Measurements from ENCODE around the gene STEAP1B. TPM values are rescaled to one million over a fixed set of nuclear protein-coding genes. Genes with fewer than 3 reads are reported as not detected.

STEAP1B gene
- total RNA-seq, 1 experiment from 2014 or later, result 3.2 TPM

- Histone ChIP-seq H2BK5ac (ENCODE audit: insufficient read length, low read length) (no peak overlapping the region), H4K91ac (ENCODE audit: insufficient read length, low read depth, low read length) (no peak overlapping the region), H3K79me1 (ENCODE audit: insufficient read depth, low read depth, low read length, poor library complexity, severe bottlenecking) (no peaks in the 10 kb centered on the region), H3K27ac (ENCODE audit: insufficient read length, low read depth, low read length) (no peak overlapping the region), H3K4me1 (ENCODE audit: insufficient read depth, low read length) (no peaks in the 10 kb centered on the region), H2BK12ac (ENCODE audit: insufficient read length, low read depth, low read length) (no peak overlapping the region), H2BK120ac (ENCODE audit: low read depth, low read length, poor library complexity, severe bottlenecking) (no peak overlapping the region), H4K5ac (ENCODE audit: insufficient read length, low read depth, low read length) (no peak overlapping the region), H3K79me2 (ENCODE audit: insufficient read depth, low read length) (no peaks in the 10 kb centered on the region), H2AFZ (ENCODE audit: low read length) (no peak overlapping the region), H3K23me2 (ENCODE audit: insufficient read length, low read depth, low read length, poor library complexity, severe bottlenecking) (no peaks in the 10 kb centered on the region), H4K8ac (replicated peaks; ENCODE audit: insufficient read length, low read depth, low read length) (no peak overlapping the region), H3T11ph (ENCODE audit: low read length) (no peak overlapping the region), H3K23ac (ENCODE audit: insufficient read length, low read depth, low read length) (no peak overlapping the region), H3K9me3 (ENCODE audit: control insufficient read depth, low read depth, low read length) (no peaks in the 10 kb centered on the region), H3K18ac (ENCODE audit: insufficient read length, low read depth, low read length) (no peak overlapping the region), H3K14ac (ENCODE audit: insufficient read depth, low read length) (no peak overlapping the region), H3K56ac (ENCODE audit: insufficient read length, low read depth, low read length) (no peak overlapping the region), H3K4me2 (ENCODE audit: insufficient read depth, insufficient read length, low read length) (no peak overlapping the region), H4K20me1 (ENCODE audit: control insufficient read depth, insufficient read depth, insufficient read length) (no peaks in the 10 kb centered on the region), H2BK15ac (ENCODE audit: low read depth, low read length) (no peak overlapping the region), H2AK5ac (ENCODE audit: insufficient read length, low read length) (no peak overlapping the region), H3K27me3 (ENCODE audit: insufficient read depth, low read length) (no peaks in the 10 kb centered on the region), H2BK20ac (ENCODE audit: low read depth, low read length, poor library complexity, severe bottlenecking) (no peak overlapping the region), H3K4ac (ENCODE audit: low read depth, low read length) (no peak overlapping the region), H3K9ac (ENCODE audit: extremely low read depth, insufficient read length, low read length) (no peak overlapping the region)
- Mint-ChIP-seq H3K4me1 (peaks cover 0 to 7% of the 10 kb centered on the region in 2 experiments; a peak in 1 of 4 replicates), H3K27ac (no peak overlapping the region), H3K4me3 (no peak overlapping the region), H3K27me3 (ENCODE audit: low read depth) (no peaks in the 10 kb centered on the region), H3K9me3 (no peaks in the 10 kb centered on the region), H3K36me3 (ENCODE audit: insufficient read depth in 1 of 3, low read depth in 3 of 3) (no peaks in the 10 kb centered on the region)
- TF ChIP-seq CTCF (conservative IDR thresholded peaks at IDR 0.05), result no peak
- no peak for DNase-seq
- no CpG with 5 or more reads among the region's 2 CpGs for WGBS (ENCODE audit: extremely low coverage, insufficient read length, low lambda C conversion rate)
Observed at GRCh38 chr7:22380333-22380732, 119.7 kb downstream of the STEAP1B start.
